ENCODE results near the gene NPAS3. TPM values are rescaled to one million over a fixed set of nuclear protein-coding genes. Genes with fewer than 3 reads are reported as not detected.
A peak's percentile ranks its signal among the peaks of the same experiment; 100 is the strongest.

The NPAS3 gene
- total RNA-seq, 1 experiment from 2014 or later = 0.90 TPM

DNA sequence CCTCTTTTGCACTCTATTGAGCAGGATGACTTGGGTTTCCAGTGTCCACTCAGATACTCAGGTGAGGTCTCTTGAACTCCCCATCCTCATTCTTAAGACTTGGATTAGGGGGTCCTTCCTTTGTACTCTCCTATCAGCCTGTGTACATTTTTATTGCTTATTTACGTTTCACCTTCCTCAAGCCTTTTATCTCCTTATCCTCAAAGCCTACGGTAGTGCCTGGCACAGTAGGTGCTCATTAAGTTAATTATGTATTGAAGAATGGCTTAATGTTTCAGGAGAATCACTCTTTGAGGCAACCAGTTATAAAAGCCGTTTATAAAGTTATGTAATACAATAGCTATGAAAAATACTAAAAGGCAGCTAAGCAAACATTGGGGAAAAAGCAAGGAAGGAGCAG lies 315.7 kb downstream of the NPAS3 start:
- in situ Hi-C loops (cut with HindIII; ENCODE audit: low pct_unique_long_range_greater_than_20kb, low sequenced_read_pairs) = no loop called here
- no peak for DNase-seq (ENCODE audit: low read depth, low spot score)

- DNase-seq (ENCODE audit: low read depth, low spot score) = no peak
- in situ Hi-C loops (cut with HindIII; ENCODE audit: low pct_unique_long_range_greater_than_20kb, low sequenced_read_pairs) = no loop called here
Observed at GRCh38 chr14:33254861-33255395, 316.2 kb downstream of the NPAS3 start.

DNA sequence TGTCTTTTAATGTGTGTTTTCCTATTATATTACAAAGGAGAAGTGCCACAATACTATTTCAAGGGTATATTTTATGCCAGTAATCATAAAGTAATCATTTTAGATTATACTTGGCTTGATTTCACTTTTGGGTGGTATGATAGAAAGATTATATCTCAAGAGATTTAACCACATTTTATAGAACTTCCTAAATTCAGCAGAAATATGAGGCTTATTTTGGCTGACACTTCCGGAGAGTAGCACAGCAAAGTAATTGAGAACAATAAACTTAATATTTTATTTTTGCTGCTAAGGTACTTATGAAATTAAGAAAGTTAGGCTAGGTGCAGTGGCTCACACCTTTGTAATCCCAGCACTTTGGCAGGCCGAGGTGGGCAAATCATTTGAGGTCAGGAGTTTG lies 319.1 kb downstream of the NPAS3 start:
- no peak for DNase-seq (ENCODE audit: low read depth, low spot score)
- in situ Hi-C loops (cut with HindIII; ENCODE audit: low pct_unique_long_range_greater_than_20kb, low sequenced_read_pairs) = no loop called here

GRCh38 chr14:33259764-33260163 lies 321.1 kb downstream of the NPAS3 start:
- DNase-seq (ENCODE audit: low read depth, low spot score) = no peak
- in situ Hi-C loops (cut with HindIII; ENCODE audit: low pct_unique_long_range_greater_than_20kb, low sequenced_read_pairs) = no loop called here

DNA sequence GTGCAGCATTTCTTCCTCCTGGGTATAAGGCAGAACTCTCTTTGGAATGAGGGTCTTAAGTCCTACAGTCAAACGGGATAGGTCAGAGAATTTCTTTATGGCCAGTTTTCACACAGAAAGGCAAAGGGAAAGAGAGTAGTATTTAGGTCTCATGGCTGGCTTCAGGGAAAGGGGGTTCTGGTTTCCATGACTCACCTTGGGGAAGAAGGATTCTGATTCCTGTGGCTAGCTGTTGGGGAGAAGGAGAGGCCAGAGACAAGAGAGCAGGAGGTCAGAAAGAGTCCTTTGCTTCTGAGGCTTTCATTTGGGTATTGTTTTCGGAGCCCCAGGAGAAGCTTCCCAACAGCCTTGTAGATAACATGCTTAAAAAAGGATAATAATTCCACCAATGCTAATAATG lies 332.5 kb downstream of the NPAS3 start:
- in situ Hi-C loops (cut with HindIII; ENCODE audit: low pct_unique_long_range_greater_than_20kb, low sequenced_read_pairs) = no loop called here
- no peak for DNase-seq (ENCODE audit: low read depth, low spot score)

GRCh38 chr14:33271891-33272290 lies 333.2 kb downstream of the NPAS3 start:
- no peak for DNase-seq (ENCODE audit: low read depth, low spot score)
- in situ Hi-C loops (cut with HindIII; ENCODE audit: low pct_unique_long_range_greater_than_20kb, low sequenced_read_pairs) = no loop called here

DNA sequence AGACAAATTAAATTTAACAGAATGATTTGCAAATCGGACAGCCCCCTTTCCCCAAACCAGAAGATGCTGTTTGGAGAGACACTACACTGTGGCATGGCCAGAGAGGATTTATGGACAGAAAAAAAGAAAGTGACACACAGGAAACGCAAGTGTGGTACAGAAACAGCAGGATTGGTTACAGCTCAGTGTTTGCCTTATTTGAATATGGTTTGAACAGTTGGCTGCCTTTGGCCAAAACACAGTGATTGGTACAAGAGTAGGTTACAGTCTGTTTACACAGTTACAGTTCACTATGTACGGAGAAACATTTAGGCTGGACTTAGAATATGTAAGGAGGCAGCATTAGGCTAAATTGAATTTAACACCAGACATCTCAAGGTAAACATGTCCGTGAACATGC lies 335.3 kb downstream of the NPAS3 start:
- DNase-seq (ENCODE audit: low read depth, low spot score) = no peak
- in situ Hi-C loops (cut with HindIII; ENCODE audit: low pct_unique_long_range_greater_than_20kb, low sequenced_read_pairs) = no loop called here

DNA sequence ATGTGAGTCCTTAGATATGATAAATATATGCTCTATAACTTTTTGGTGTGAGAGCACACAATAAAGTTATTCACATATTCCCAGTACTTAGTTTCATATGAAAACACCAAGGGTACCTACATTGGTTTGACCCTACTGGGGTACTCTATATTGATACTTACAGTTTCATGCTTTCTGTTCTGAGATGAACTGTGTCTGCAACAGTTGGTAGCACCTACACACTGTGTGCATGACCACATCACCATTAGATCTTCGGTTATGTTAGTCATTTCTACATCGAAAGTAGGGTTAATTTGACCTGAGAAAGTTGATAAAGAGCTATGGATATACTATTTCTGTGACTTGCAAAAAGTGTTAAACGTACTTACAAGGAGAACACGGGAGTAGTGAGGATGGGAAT lies 337.2 kb downstream of the NPAS3 start:
- in situ Hi-C loops (cut with HindIII; ENCODE audit: low pct_unique_long_range_greater_than_20kb, low sequenced_read_pairs) = no loop called here

GRCh38 chr14:33279865-33280264 lies 341.2 kb downstream of the NPAS3 start:
- in situ Hi-C loops (cut with HindIII; ENCODE audit: low pct_unique_long_range_greater_than_20kb, low sequenced_read_pairs) = no loop called here
- no peak for DNase-seq (ENCODE audit: low read depth, low spot score)

More for the DNA sequence above, 337.2 kb downstream of the NPAS3 start:
- DNase-seq (ENCODE audit: low read depth, low spot score) = no peak

- DNase-seq (ENCODE audit: low read depth, low spot score) = no peak
- in situ Hi-C loops (cut with HindIII; ENCODE audit: low pct_unique_long_range_greater_than_20kb, low sequenced_read_pairs) = no loop called here
Observed at GRCh38 chr14:33280646-33281045, 342.0 kb downstream of the NPAS3 start.

DNA sequence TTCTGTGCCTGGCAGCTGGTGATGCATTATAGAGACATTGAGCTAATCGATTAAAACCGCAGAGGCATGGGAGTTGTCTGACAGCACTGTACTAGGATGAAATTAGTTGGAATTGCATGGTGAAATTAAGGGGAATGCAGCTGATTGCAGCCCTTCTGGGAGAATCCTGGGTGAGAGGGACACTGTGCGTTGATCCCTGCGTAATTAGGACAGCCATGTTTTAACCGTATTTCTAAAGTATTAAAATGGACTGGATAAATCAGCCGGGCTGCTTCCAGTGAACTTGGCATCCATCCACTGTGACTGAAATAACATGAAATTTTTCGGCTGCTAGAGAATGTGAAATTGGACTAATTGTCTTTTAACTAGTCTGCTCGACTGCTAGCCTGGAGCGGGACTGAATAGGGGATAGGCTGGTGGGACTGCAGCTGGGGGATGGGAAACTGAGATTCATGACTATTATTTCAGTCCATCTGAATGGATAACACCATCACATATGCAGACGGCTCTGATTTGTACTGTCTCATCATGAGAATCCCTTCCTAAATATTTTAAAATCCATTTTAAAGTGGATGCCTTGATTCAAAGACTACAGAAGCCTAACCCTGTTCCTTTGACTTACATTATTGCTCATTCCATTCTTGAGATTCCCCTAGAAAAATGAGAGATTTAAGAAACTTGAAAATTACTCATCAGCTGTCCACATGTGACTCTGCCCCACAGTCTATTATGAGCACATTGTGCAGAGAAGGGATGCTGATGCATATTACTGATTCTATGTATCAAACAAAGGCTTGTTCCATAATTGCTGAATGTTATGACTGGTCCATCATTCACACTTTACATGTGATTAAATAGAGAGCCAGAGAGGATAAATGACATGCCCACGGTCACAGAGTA lies 343.9 kb downstream of the NPAS3 start:
- in situ Hi-C loops (cut with HindIII; ENCODE audit: low pct_unique_long_range_greater_than_20kb, low sequenced_read_pairs) = no loop called here
- no peak for DNase-seq (ENCODE audit: low read depth, low spot score)

GRCh38 chr14:33285902-33286700 lies 347.4 kb downstream of the NPAS3 start:
- in situ Hi-C loops (cut with HindIII; ENCODE audit: low pct_unique_long_range_greater_than_20kb, low sequenced_read_pairs) = no loop called here
- peak; percentile 10 for DNase-seq (ENCODE audit: low read depth, low spot score)

DNA sequence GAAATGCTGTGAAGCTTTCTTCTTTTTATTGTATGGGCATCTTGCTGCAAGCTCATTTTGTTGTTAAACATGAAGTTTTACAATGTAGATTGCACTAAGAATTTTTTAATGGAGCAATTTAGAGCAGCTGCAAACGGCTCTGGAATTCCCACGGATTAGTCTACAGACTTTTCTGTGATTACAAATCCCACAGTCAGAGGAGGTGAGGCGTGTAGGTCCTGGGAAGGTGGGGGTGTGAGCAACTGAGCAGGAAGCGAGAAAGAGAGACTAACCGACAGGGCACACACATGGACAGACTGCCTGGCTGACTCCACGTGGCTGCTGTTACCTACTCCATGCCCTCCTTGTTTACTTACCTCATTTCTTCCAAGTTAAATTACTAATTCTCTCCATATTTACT lies 348.5 kb downstream of the NPAS3 start:
- in situ Hi-C loops (cut with HindIII; ENCODE audit: low pct_unique_long_range_greater_than_20kb, low sequenced_read_pairs) = no loop called here
- DNase-seq (ENCODE audit: low read depth, low spot score) = no peak

DNA sequence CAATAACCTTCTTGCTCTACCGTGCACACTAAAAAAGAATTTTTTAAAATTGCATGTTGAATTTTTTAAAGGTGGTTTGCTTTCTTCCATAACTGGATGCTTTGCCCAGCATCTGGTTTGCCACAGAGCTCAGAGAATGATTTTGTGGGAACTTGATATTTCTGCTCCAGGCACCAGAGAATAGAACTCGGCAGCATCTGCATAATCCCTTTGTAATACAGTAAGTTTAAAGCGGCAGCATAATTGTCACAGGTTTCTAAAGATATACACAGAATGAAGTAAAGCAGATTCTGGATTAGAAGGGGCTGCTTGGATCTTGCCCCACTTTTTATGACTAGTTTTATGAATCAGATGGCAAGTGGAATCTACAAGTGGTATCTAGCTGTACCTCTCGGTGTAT lies 352.0 kb downstream of the NPAS3 start:
- in situ Hi-C loops (cut with HindIII; ENCODE audit: low pct_unique_long_range_greater_than_20kb, low sequenced_read_pairs) = no loop called here
- no peak for DNase-seq (ENCODE audit: low read depth, low spot score)

DNA sequence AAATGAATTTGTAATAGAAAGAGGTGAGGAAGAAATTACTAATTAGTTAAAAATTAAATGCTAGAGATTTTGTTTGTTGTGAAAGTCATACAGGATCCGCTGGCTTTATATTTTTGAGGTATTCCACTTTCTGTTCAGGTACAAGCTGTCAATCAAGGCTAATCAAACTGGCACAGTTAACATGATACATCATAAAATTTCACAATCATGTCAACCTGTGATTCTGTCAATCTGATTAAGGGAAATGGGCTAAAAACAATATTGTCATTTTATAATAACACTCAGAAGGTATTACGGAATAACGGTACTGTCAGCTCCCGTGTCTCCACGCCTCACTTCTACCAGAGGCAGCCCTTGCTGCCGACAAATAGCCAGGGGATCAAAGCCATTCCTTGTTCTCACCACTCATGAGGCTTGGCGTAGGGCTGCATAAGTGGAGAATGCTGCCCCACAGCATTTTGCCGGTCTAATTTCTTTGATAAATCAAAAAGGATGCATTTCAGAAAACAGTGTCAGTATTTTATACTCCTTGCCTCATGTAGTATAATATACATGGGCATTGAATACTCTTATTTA lies 352.9 kb downstream of the NPAS3 start:
- in situ Hi-C loops (cut with HindIII; ENCODE audit: low pct_unique_long_range_greater_than_20kb, low sequenced_read_pairs) = no loop called here

GRCh38 chr14:33294419-33294818 lies 355.7 kb downstream of the NPAS3 start:
- in situ Hi-C loops (cut with HindIII; ENCODE audit: low pct_unique_long_range_greater_than_20kb, low sequenced_read_pairs) = no loop called here
- DNase-seq (ENCODE audit: low read depth, low spot score) = no peak

More for the DNA sequence above, 352.9 kb downstream of the NPAS3 start:
- DNase-seq (ENCODE audit: low read depth, low spot score) = no peak

GRCh38 chr14:33297565-33297964 lies 358.9 kb downstream of the NPAS3 start:
- peak; percentile 2 for DNase-seq (ENCODE audit: low read depth, low spot score)
- in situ Hi-C loops (cut with HindIII; ENCODE audit: low pct_unique_long_range_greater_than_20kb, low sequenced_read_pairs) = no loop called here

- DNase-seq (ENCODE audit: low read depth, low spot score) = no peak
- in situ Hi-C loops (cut with HindIII; ENCODE audit: low pct_unique_long_range_greater_than_20kb, low sequenced_read_pairs) = no loop called here
Observed at GRCh38 chr14:33307691-33308251, 369.1 kb downstream of the NPAS3 start.
